Liver (tissue), 9 donors: ENCODE data around the gene ADAMTS2. TPM values are rescaled to one million over a fixed set of nuclear protein-coding genes. Genes with fewer than 3 reads are reported as not detected.

Source experiments
- DNase-seq: peaks from one replicate; pipeline ENCODE4 v3.0.0-alpha.2; 2017; ENCODE audit warnings: low spot score
- H3K27ac ChIP-seq, 2 donors: one replicate each; pipeline ENCODE4 v1.7.0; 2013; ENCODE audit warnings: inconsistent platforms in 2 of 2, low read length in 2 of 2, control low read depth in 1 of 2, low read depth in 1 of 2, mild to moderate bottlenecking in 1 of 2
- H3K27me3 ChIP-seq, 4 donors: one replicate each; pipeline versions ENCODE4 v1.6.1 to v1.7.0; 2013; ENCODE audit warnings: low read length in 3 of 4, inconsistent platforms in 1 of 4, mild to moderate bottlenecking in 1 of 4, moderate library complexity in 1 of 4; ENCODE audit not compliant: control insufficient read depth in 4 of 4, insufficient read depth in 4 of 4
- H3K36me3 ChIP-seq, 4 donors: one replicate each; pipeline versions ENCODE4 v1.6.1 to v1.7.0; 2013; ENCODE audit warnings: low read length in 3 of 4, mild to moderate bottlenecking in 3 of 4, low read depth in 1 of 4, moderate library complexity in 1 of 4; ENCODE audit not compliant: control insufficient read depth in 4 of 4, insufficient read depth in 3 of 4
- H3K4me1 ChIP-seq, 4 donors: one replicate each; pipeline versions ENCODE4 v1.6.1 to v1.7.0; 2013; ENCODE audit warnings: low read length in 3 of 4, mild to moderate bottlenecking in 3 of 4, moderate library complexity in 1 of 4; ENCODE audit not compliant: control insufficient read depth in 4 of 4, insufficient read depth in 4 of 4
- H3K4me3 ChIP-seq, 3 donors: one replicate each; pipeline versions ENCODE4 v1.6.1 to v1.7.0; 2013; ENCODE audit warnings: low read length in 3 of 3, control low read depth in 1 of 3, low read depth in 1 of 3, mild to moderate bottlenecking in 1 of 3
- H3K9ac ChIP-seq, 2 donors: one replicate each; pipeline ENCODE4 v1.7.0; 2013; ENCODE audit warnings: low read length in 2 of 2, mild to moderate bottlenecking in 2 of 2, moderate library complexity in 2 of 2, control low read depth in 1 of 2, low read depth in 1 of 2
- H3K9me3 ChIP-seq, 4 donors: one replicate each; pipeline versions ENCODE4 v1.6.1 to v1.7.0; 2013; ENCODE audit warnings: low read length in 3 of 4; ENCODE audit not compliant: control insufficient read depth in 4 of 4
- EGR1 ChIP-seq, 2 donors: IDR thresholded peaks; 2 replicates each; pipeline ENCODE4 v1.6.1; 2016 to 2018; ENCODE audit warnings: antibody characterized with exemption in 2 of 2, low read depth in 2 of 2
- FOXA1 ChIP-seq: IDR thresholded peaks from 2 replicates; pipeline ENCODE4 v1.6.1; 2016; ENCODE audit warnings: antibody characterized with exemption
- FOXA2 ChIP-seq: IDR thresholded peaks from 2 replicates; pipeline ENCODE4 v1.6.1; 2016; ENCODE audit warnings: antibody characterized with exemption
- GABPA ChIP-seq, 2 donors: IDR thresholded peaks in 1 of 2; conservative IDR thresholded peaks in 1 of 2; 2 replicates each; pipeline ENCODE4 v1.6.1; 2016; ENCODE audit warnings: antibody characterized with exemption in 2 of 2, mild to moderate bottlenecking in 1 of 2, moderate library complexity in 1 of 2
- HNF4A ChIP-seq, 2 donors: conservative IDR thresholded peaks; 2 replicates each; pipeline ENCODE4 v1.6.1; 2016; ENCODE audit warnings: antibody characterized with exemption in 2 of 2, mild to moderate bottlenecking in 2 of 2
- HNF4G ChIP-seq: IDR thresholded peaks from 2 replicates; pipeline ENCODE4 v1.6.1; 2016; ENCODE audit warnings: antibody characterized with exemption
- JUND ChIP-seq, 2 donors: IDR thresholded peaks; 2 replicates each; pipeline ENCODE4 v1.6.1; 2016; ENCODE audit warnings: antibody characterized with exemption in 2 of 2
- NR2F2 ChIP-seq: IDR thresholded peaks from 2 replicates; pipeline ENCODE4 v1.6.1; 2016; ENCODE audit warnings: antibody characterized with exemption
- RAD21 ChIP-seq, 2 donors: IDR thresholded peaks; 2 replicates each; pipeline ENCODE4 v1.6.1; 2016; ENCODE audit warnings: antibody characterized with exemption in 2 of 2, mild to moderate bottlenecking in 2 of 2
- REST ChIP-seq: IDR thresholded peaks from 2 replicates; pipeline ENCODE4 v1.6.1; 2016; ENCODE audit warnings: antibody characterized with exemption, mild to moderate bottlenecking
- RXRA ChIP-seq, 2 donors: IDR thresholded peaks; 2 replicates each; pipeline ENCODE4 v1.6.1; 2017 to 2018; ENCODE audit warnings: antibody characterized with exemption in 2 of 2, mild to moderate bottlenecking in 1 of 2
- SP1 ChIP-seq: IDR thresholded peaks from 2 replicates; pipeline ENCODE4 v1.6.1; 2018; ENCODE audit warnings: antibody characterized with exemption, mild to moderate bottlenecking
- TAF1 ChIP-seq: conservative IDR thresholded peaks from 2 replicates; pipeline ENCODE4 v1.6.1; 2016; ENCODE audit warnings: antibody characterized with exemption, mild to moderate bottlenecking
- YY1 ChIP-seq: IDR thresholded peaks from 2 replicates; pipeline ENCODE4 v1.6.1; 2016; ENCODE audit warnings: antibody characterized with exemption, mild to moderate bottlenecking
- ZBTB33 ChIP-seq: IDR thresholded peaks from 2 replicates; pipeline ENCODE4 v1.6.1; 2016; ENCODE audit warnings: antibody characterized with exemption
- WGBS: extraction: QIAGEN DNeasy Blood & Tissue Kit; methylation state at CpG from one replicate; pipeline ENCODE4 v1.1.7; 2013; 5-methylcytosine and 5-hydroxymethylcytosine counted together
- polyA plus RNA-seq, 2 donors: library from polyadenylated mRNA; stranded (reverse) in 1 of 2; unstranded in 1 of 2; fragments of 200-250 nt in 1 of 2; fragments of >200 nt in 1 of 2; fragmentation: Nextera tagmentation in 1 of 2; extraction: Ambion mirVana in 1 of 2; gene quantifications; one replicate each; pipeline versions ENCODE4 v1.2.1 to v1.2.3, GENCODE V29; 2013 to 2015
- total RNA-seq, 2 donors: library from RNA; depleted of rRNA; stranded (reverse); fragments of >200 nt; gene quantifications; one replicate each; pipeline ENCODE4 v1.2.3, GENCODE V29; 2014
- TF ChIP-seq, protein P1 (sequence below): IDR thresholded peaks from 2 replicates; pipeline ENCODE4 v1.6.1; 2016; ENCODE audit warnings: antibody characterized with exemption
- TF ChIP-seq, protein P2 (sequence below): IDR thresholded peaks from 2 replicates; pipeline ENCODE4 v1.6.1; 2016; ENCODE audit warnings: antibody characterized with exemption
- donor health status: healthy.
- donor health status: healthy.
- donor health status: healthy.
- donor health status: healthy.
- donor health status: healthy.

ADAMTS2 gene
- total and polyA plus RNA-seq, 4 donors = 2.7 to 24.3 (median 12.0) TPM

- Histone ChIP-seq H3K27me3 (no peaks in the 10 kb centered on the region), H3K4me3 (no peak overlapping the region), H3K9me3 (no peaks in the 10 kb centered on the region), H3K27ac (peak overlapping the region; percentile 17 to 64), H3K36me3 (no peaks in the 10 kb centered on the region), H3K9ac (no peak overlapping the region), H3K4me1 (no peaks in the 10 kb centered on the region)
- no peak for TF ChIP-seq REST
- TF ChIP-seq ZBTB33 = no peak
- no peak for TF ChIP-seq JUND (IDR thresholded peaks at IDR 0.05)
- no peak for TF ChIP-seq EGR1 (IDR thresholded peaks at IDR 0.05; ENCODE audit: low read depth in 2 of 2)
- no peak for TF ChIP-seq HNF4G
- no peak for TF ChIP-seq GABPA (IDR thresholded peaks at IDR 0.05 in 1 of 2, conservative IDR thresholded peaks at IDR 0.05 in 1 of 2)
- TF ChIP-seq YY1 = no peak
- TF ChIP-seq HNF4A (conservative IDR thresholded peaks at IDR 0.05) = no peak
- no peak for TF ChIP-seq FOXA2
- no peak for TF ChIP-seq NR2F2
- TF ChIP-seq, protein P1, sequence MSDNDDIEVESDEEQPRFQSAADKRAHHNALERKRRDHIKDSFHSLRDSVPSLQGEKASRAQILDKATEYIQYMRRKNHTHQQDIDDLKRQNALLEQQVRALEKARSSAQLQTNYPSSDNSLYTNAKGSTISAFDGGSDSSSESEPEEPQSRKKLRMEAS = no peak
- DNase-seq = no peak
- 87% methylated on average over 28 of the region's 28 CpGs for WGBS
Measured at GRCh38 chr5:179325296-179326031, 19.8 kb downstream of the ADAMTS2 start.

DNA sequence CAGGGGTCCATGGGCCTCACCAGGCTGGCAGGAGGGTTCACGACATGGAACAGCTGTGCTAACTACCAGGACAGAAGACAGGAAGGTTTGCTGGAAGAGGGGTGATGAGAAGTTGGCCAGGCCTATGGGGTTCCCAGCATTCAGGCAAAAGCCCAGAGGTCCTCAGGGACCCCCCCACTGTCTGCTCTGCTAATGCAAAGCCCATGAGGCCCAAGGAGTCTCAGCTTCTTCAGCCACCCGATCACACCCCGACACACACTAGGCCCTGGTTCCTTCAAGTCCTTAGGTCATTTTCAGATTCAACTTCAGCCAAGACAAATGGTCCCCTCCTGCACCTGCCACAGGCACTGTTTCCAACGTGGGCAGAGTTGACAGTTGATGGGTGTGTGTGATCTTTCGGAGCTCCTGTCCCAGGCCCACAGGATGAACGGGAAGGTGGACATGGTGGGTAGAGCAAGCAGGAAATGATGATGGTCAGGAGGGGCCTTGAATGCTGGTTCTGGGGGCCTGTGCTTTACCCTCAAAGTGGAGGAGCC lies 20.4 kb downstream of the ADAMTS2 start:
- H3K27ac ChIP-seq = peak overlapping the region; percentile 17 to 64
- no peak overlapping the region for H3K4me3 ChIP-seq
- no peaks in the 10 kb centered on the region for H3K36me3 ChIP-seq
- H3K9ac ChIP-seq = no peak overlapping the region
- no peaks in the 10 kb centered on the region for H3K27me3 ChIP-seq
- H3K9me3 ChIP-seq = no peaks in the 10 kb centered on the region
- DNase-seq = no peak
- 70% methylated on average over 6 of the region's 6 CpGs for WGBS
- H3K4me1 ChIP-seq = no peaks in the 10 kb centered on the region
- TF ChIP-seq HNF4G (no peak), REST (no peak), HNF4A (conservative IDR thresholded peaks at IDR 0.05) (no peak), FOXA1 (no peak), ZBTB33 (no peak), EGR1 (IDR thresholded peaks at IDR 0.05; ENCODE audit: low read depth in 2 of 2) (no peak), TAF1 (no peak), RXRA (IDR thresholded peaks at IDR 0.05) (no peak), SP1 (no peak), NR2F2 (no peak), GABPA (IDR thresholded peaks at IDR 0.05 in 1 of 2, conservative IDR thresholded peaks at IDR 0.05 in 1 of 2) (no peak), RAD21 (IDR thresholded peaks at IDR 0.05) (no peak), FOXA2 (no peak), JUND (IDR thresholded peaks at IDR 0.05) (no peak)
- TF ChIP-seq, protein P2, sequence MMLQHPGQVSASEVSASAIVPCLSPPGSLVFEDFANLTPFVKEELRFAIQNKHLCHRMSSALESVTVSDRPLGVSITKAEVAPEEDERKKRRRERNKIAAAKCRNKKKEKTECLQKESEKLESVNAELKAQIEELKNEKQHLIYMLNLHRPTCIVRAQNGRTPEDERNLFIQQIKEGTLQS = no peak
- TF ChIP-seq, protein P1 = no peak
